ENCODE measurements around the gene TSPAN17.
"Not testable (repeated sequence)": the region's sequence is repeated elsewhere in the genome, so short reads cannot be mapped to it uniquely, and the experiment has no call there.

The TSPAN17 gene

GRCh38 chr5:176699446-176699845, 52.2 kb downstream of the TSPAN17 start:
- in situ Hi-C loops (cut with HindIII; ENCODE audit: low sequenced_read_pairs): not testable (repeated sequence)

- in situ Hi-C loops (cut with HindIII; ENCODE audit: low sequenced_read_pairs): no loop called here
These were observed 53.1 kb downstream of the TSPAN17 start for GRCh38 chr5:176700239-176700847.

GRCh38 chr5:176702671-176703641, 55.7 kb downstream of the TSPAN17 start:
- in situ Hi-C loops (cut with HindIII; ENCODE audit: low sequenced_read_pairs): no loop called here

GRCh38 chr5:176703857-176704256, 56.6 kb downstream of the TSPAN17 start:
- in situ Hi-C loops (cut with HindIII; ENCODE audit: low sequenced_read_pairs): no loop called here

- in situ Hi-C loops (cut with HindIII; ENCODE audit: low sequenced_read_pairs): no loop called here
These were observed 57.1 kb downstream of the TSPAN17 start for GRCh38 chr5:176704355-176704754.

GRCh38 chr5:176704817-176705216, 57.5 kb downstream of the TSPAN17 start:
- in situ Hi-C loops (cut with HindIII; ENCODE audit: low sequenced_read_pairs): no loop called here
